HCT116 (cell line): Measurements from ENCODE around the gene TULP3. TPM values are rescaled to one million over a fixed set of nuclear protein-coding genes. Genes with fewer than 3 reads are reported as not detected.

Experiments used
- ATAC-seq: fragments of 200-7000 bp; cut with Tn5 transposase; 2 replicates; pipeline ENCODE4 v1.9.1; 2020; ENCODE audit warnings: mild to moderate bottlenecking, moderate library complexity
- BruUV-seq: library from RNA; stranded (reverse); fragments of 400-500 nt; replicated peaks from 2 replicates; lab custom pipeline; 2021; lab: Mats Ljungman, UMichigan
- CTCF ChIA-PET: fragments of 300-600 bp; sonication (Branson Sonifier 250); formaldehyde crosslinking; loops from one replicate; lab custom pipeline; 2021; ENCODE audit warnings: antibody characterized with exemption; lab: Charles Lee
- POLR2A ChIA-PET: fragments of 300-600, 350-600 bp; sonication (Branson Sonifier 250); formaldehyde crosslinking; loops from one replicate; lab custom pipeline; 2021; ENCODE audit warnings: antibody characterized with exemption; lab: Charles Lee
- RAD21 ChIA-PET, 2 experiments: fragments of 300-600 bp; sonication (Branson Sonifier 250); formaldehyde crosslinking; loops; one replicate each; lab custom pipeline; 2023; ENCODE audit warnings: low total read pairs in 2 of 2; ENCODE audit not compliant: uncharacterized antibody in 2 of 2, unreplicated experiment in 2 of 2, low non-redundant PET in 1 of 2; lab: Charles Lee
- DNase-seq: peaks from one replicate; pipeline ENCODE4 v3.0.0-alpha.2; 2010; ENCODE audit warnings: low read depth, low spot score
- H2AFZ ChIP-seq: fragments of 200-600 bp; shearing (Covaris generic), sonication (generic); 2 replicates; pipeline ENCODE4 v1.6.1; 2017; ENCODE audit warnings: low read depth, mixed run types, mixed read lengths, antibody characterized with exemption, low read length; ENCODE audit not compliant: poor library complexity, severe bottlenecking
- H3K27ac ChIP-seq: 2 replicates; pipeline ENCODE4 v1.5.1; 2012; ENCODE audit warnings: low read depth, low read length
- H3K27me3 ChIP-seq: fragments of 200-600 bp; sonication (generic); 2 replicates; pipeline ENCODE4 v1.6.1; 2016; ENCODE audit warnings: mixed run types, low read length, mixed read lengths; ENCODE audit not compliant: insufficient read depth
- H3K36me3 ChIP-seq, 2 experiments: fragments of 200-500 bp in 1 of 2; fragments of 200-600 bp in 1 of 2; sonication (Bioruptor generic) in 1 of 2; sonication (generic) in 1 of 2; 2 replicates each; pipeline versions ENCODE4 v1.5.1 to v1.6.1; 2014 to 2016; ENCODE audit warnings: low read length in 2 of 2, inconsistent platforms in 1 of 2, mixed read lengths in 1 of 2, mixed run types in 1 of 2; ENCODE audit not compliant: insufficient read depth in 2 of 2, control insufficient read depth in 1 of 2
- H3K4me1 ChIP-seq, 2 experiments: fragments of 200-600 bp in 1 of 2; sonication (generic) in 1 of 2; 2 replicates each; pipeline versions ENCODE4 v1.5.1 to v1.6.1; 2012 to 2017; ENCODE audit warnings: low read length in 2 of 2, inconsistent platforms in 1 of 2, mild to moderate bottlenecking in 1 of 2, mixed read lengths in 1 of 2, mixed run types in 1 of 2, moderate library complexity in 1 of 2; ENCODE audit not compliant: insufficient read depth in 2 of 2, control insufficient read depth in 1 of 2
- H3K4me2 ChIP-seq: fragments of 200-600 bp; sonication (generic); 2 replicates; pipeline ENCODE4 v1.6.1; 2017; ENCODE audit warnings: mixed run types, low read length, mixed read lengths
- H3K4me3 ChIP-seq, 2 experiments: fragments of 200-600 bp in 1 of 2; sonication (generic) in 1 of 2; replicated peaks in 1 of 2; 2 replicates each; pipeline ENCODE4 v1.5.1; 2011 to 2016; ENCODE audit warnings: low read length in 2 of 2, control low read depth in 1 of 2, low read depth in 1 of 2, mild to moderate bottlenecking in 1 of 2, mixed read lengths in 1 of 2, mixed run types in 1 of 2
- H3K79me2 ChIP-seq: fragments of 200-600 bp; sonication (generic); 2 replicates; pipeline ENCODE4 v1.6.1; 2017; ENCODE audit warnings: mild to moderate bottlenecking, mixed run types, low read length, moderate library complexity, mixed read lengths; ENCODE audit not compliant: insufficient read depth
- H3K9ac ChIP-seq: fragments of 200-600 bp; sonication (generic); 2 replicates; pipeline ENCODE4 v1.6.1; 2016; ENCODE audit warnings: low read length, mixed read lengths
- H3K9me2 ChIP-seq: fragments of 200-600 bp; sonication (generic), shearing (Covaris generic); 2 replicates; pipeline ENCODE4 v1.6.1; 2017; ENCODE audit warnings: mixed run types, mild to moderate bottlenecking, moderate library complexity; ENCODE audit not compliant: insufficient read depth
- H3K9me3 ChIP-seq, 2 experiments: fragments of 200-500 bp in 1 of 2; fragments of 200-600 bp in 1 of 2; sonication (Bioruptor generic) in 1 of 2; sonication (generic) in 1 of 2; 2 replicates each; pipeline ENCODE4 v1.6.1; 2014 to 2017; ENCODE audit warnings: low read length in 2 of 2, mixed read lengths in 2 of 2, inconsistent platforms in 1 of 2, low read depth in 1 of 2, mild to moderate bottlenecking in 1 of 2, mixed run types in 1 of 2, moderate library complexity in 1 of 2; ENCODE audit not compliant: control insufficient read depth in 1 of 2, insufficient read depth in 1 of 2
- H4K20me1 ChIP-seq: fragments of 200-600 bp; sonication (generic), shearing (Covaris generic); 2 replicates; pipeline ENCODE4 v1.6.1; 2017; ENCODE audit warnings: mixed run types, mild to moderate bottlenecking, moderate library complexity; ENCODE audit not compliant: insufficient read depth
- CBX3 ChIP-seq: IDR thresholded peaks from 2 replicates; pipeline ENCODE4 v1.6.1; 2012; ENCODE audit warnings: low read depth
- POLR2AphosphoS5 ChIP-seq: IDR thresholded peaks from 2 replicates; pipeline ENCODE4 v1.6.1; 2011; ENCODE audit warnings: mild to moderate bottlenecking, low read depth, low read length, moderate library complexity
- RAD21 ChIP-seq: IDR thresholded peaks from 2 replicates; pipeline ENCODE4 v1.6.1; 2012; ENCODE audit warnings: low read depth, mild to moderate bottlenecking
- TCF7L2 ChIP-seq: IDR thresholded peaks from 2 replicates; pipeline ENCODE4 v1.7.0; 2011; ENCODE audit warnings: borderline replicate concordance, inconsistent platforms; ENCODE audit not compliant: insufficient read depth, insufficient read length; ENCODE audit errors: extremely low read depth
- intact Hi-C: fragments of 100-400 bp; cut with micrococcal nuclease; formaldehyde crosslinking; loops from 2 replicates; pipeline ENCODE4 v1.10.0; 2022
- total RNA-seq: library from RNA; stranded (reverse); gene quantifications from one replicate; pipeline ENCODE4 v1.2.1, GENCODE V29; 2021; ENCODE audit not compliant: unreplicated experiment
- TF ChIP-seq, protein P1 (sequence below): IDR thresholded peaks from 2 replicates; pipeline ENCODE4 v1.6.1; 2012; ENCODE audit warnings: low read depth
- TF ChIP-seq, protein P2 (sequence below): IDR thresholded peaks from 2 replicates; pipeline ENCODE4 v1.6.1; 2011; ENCODE audit warnings: mild to moderate bottlenecking, low read length, moderate library complexity; ENCODE audit not compliant: insufficient replicate concordance; ENCODE audit errors: extremely low read depth
- TF ChIP-seq, protein P3 (sequence below), 3 experiments: fragments of 200-600 bp in 1 of 3; sonication (generic) in 1 of 3; IDR thresholded peaks in 2 of 3; conservative IDR thresholded peaks in 1 of 3; 2 replicates each; pipeline ENCODE4 v1.5.1; 2012 to 2017; ENCODE audit warnings: low read depth in 2 of 3, low read length in 2 of 3, antibody characterized with exemption in 1 of 3, borderline replicate concordance in 1 of 3, control low read depth in 1 of 3, mild to moderate bottlenecking in 1 of 3, mixed read lengths in 1 of 3, mixed run types in 1 of 3, moderate library complexity in 1 of 3; ENCODE audit not compliant: insufficient read depth in 1 of 3

Gene TULP3
- total RNA-seq, 1 experiment from 2014 or later = 21.3 TPM

- TF ChIP-seq, protein P1, sequence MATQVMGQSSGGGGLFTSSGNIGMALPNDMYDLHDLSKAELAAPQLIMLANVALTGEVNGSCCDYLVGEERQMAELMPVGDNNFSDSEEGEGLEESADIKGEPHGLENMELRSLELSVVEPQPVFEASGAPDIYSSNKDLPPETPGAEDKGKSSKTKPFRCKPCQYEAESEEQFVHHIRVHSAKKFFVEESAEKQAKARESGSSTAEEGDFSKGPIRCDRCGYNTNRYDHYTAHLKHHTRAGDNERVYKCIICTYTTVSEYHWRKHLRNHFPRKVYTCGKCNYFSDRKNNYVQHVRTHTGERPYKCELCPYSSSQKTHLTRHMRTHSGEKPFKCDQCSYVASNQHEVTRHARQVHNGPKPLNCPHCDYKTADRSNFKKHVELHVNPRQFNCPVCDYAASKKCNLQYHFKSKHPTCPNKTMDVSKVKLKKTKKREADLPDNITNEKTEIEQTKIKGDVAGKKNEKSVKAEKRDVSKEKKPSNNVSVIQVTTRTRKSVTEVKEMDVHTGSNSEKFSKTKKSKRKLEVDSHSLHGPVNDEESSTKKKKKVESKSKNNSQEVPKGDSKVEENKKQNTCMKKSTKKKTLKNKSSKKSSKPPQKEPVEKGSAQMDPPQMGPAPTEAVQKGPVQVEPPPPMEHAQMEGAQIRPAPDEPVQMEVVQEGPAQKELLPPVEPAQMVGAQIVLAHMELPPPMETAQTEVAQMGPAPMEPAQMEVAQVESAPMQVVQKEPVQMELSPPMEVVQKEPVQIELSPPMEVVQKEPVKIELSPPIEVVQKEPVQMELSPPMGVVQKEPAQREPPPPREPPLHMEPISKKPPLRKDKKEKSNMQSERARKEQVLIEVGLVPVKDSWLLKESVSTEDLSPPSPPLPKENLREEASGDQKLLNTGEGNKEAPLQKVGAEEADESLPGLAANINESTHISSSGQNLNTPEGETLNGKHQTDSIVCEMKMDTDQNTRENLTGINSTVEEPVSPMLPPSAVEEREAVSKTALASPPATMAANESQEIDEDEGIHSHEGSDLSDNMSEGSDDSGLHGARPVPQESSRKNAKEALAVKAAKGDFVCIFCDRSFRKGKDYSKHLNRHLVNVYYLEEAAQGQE = no peak
- TF ChIP-seq, all 23 proteins: peak for 0
Observed at GRCh38 chr12:2851931-2852330, 38.8 kb upstream of the TULP3 start (continued).

- no peak overlapping the region for H3K4me2 ChIP-seq
- H4K20me1 ChIP-seq = no peaks in the 10 kb centered on the region
- RAD21 ChIA-PET = interaction anchor here in 1 of 2 experiments (1.1 kb wide), 1 partner anchor 188 kb away, joined by 3 read pairs; no protein-coding TSS in a partner anchor
- H3K9me2 ChIP-seq = no peaks in the 10 kb centered on the region
- peaks cover 7% of the 10 kb centered on the region in 2 experiments; a peak in 3 of 4 replicates for H3K36me3 ChIP-seq
- intact Hi-C loops = loop anchor here (1.0 to 2.0 kb wide), 2 partner anchors 91 to 181 kb away; no protein-coding TSS in a partner anchor
- no peak overlapping the region for H3K4me3 ChIP-seq
- peak; percentile 90 for ATAC-seq
- H3K9ac ChIP-seq = no peak overlapping the region
- POLR2A ChIA-PET = interaction anchor here (1.1 kb wide), 1 partner anchor 23 kb away, joined by 5 read pairs; the partner anchor contains the start of genes FOXM1 and RHNO1
- BruUV-seq = no TSS peak
- CTCF ChIA-PET = interaction anchor here (0.6 to 2.0 kb wide), 9 partner anchors 8 to 219 kb away, joined by 3 to 13 read pairs (median 6); no protein-coding TSS in a partner anchor
- TF ChIP-seq CBX3 (no peak), RAD21 (peak; percentile 46), TCF7L2 (peak; percentile 51), POLR2AphosphoS5 (no peak)
- TF ChIP-seq, protein P2, sequence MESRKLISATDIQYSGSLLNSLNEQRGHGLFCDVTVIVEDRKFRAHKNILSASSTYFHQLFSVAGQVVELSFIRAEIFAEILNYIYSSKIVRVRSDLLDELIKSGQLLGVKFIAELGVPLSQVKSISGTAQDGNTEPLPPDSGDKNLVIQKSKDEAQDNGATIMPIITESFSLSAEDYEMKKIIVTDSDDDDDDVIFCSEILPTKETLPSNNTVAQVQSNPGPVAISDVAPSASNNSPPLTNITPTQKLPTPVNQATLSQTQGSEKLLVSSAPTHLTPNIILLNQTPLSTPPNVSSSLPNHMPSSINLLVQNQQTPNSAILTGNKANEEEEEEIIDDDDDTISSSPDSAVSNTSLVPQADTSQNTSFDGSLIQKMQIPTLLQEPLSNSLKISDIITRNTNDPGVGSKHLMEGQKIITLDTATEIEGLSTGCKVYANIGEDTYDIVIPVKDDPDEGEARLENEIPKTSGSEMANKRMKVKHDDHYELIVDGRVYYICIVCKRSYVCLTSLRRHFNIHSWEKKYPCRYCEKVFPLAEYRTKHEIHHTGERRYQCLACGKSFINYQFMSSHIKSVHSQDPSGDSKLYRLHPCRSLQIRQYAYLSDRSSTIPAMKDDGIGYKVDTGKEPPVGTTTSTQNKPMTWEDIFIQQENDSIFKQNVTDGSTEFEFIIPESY = no peak
- TF ChIP-seq, protein P3, sequence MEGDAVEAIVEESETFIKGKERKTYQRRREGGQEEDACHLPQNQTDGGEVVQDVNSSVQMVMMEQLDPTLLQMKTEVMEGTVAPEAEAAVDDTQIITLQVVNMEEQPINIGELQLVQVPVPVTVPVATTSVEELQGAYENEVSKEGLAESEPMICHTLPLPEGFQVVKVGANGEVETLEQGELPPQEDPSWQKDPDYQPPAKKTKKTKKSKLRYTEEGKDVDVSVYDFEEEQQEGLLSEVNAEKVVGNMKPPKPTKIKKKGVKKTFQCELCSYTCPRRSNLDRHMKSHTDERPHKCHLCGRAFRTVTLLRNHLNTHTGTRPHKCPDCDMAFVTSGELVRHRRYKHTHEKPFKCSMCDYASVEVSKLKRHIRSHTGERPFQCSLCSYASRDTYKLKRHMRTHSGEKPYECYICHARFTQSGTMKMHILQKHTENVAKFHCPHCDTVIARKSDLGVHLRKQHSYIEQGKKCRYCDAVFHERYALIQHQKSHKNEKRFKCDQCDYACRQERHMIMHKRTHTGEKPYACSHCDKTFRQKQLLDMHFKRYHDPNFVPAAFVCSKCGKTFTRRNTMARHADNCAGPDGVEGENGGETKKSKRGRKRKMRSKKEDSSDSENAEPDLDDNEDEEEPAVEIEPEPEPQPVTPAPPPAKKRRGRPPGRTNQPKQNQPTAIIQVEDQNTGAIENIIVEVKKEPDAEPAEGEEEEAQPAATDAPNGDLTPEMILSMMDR (IDR thresholded peaks at IDR 0.05 in 2 of 3, conservative IDR thresholded peaks at IDR 0.05 in 1 of 3; ENCODE audit: borderline replicate concordance in 1 of 3, insufficient read depth in 1 of 3, low read depth in 2 of 3, low read length in 2 of 3) = peak; percentile 40 to 96 (median 79); a peak in 5 of 6 replicates
- TF ChIP-seq, all 23 proteins: peak for 3
- peaks cover 3 to 4% of the 10 kb centered on the region in 2 experiments; a peak in 3 of 4 replicates for H3K4me1 ChIP-seq
- H2AFZ ChIP-seq = no peak overlapping the region
- H3K9me3 ChIP-seq = no peaks in the 10 kb centered on the region
- H3K27ac ChIP-seq = no peak overlapping the region
- no peaks in the 10 kb centered on the region for H3K27me3 ChIP-seq
- no peaks in the 10 kb centered on the region for H3K79me2 ChIP-seq
- peak; percentile 28 for DNase-seq
Observed at GRCh38 chr12:2853626-2854025, 37.1 kb upstream of the TULP3 start.
